Vagina (tissue), 2 donors: Measurements from ENCODE around the gene ARHGAP42. TPM values are rescaled to one million over a fixed set of nuclear protein-coding genes. Genes with fewer than 3 reads are reported as not detected.

Source experiments
- DNase-seq, 2 donors: peaks; one replicate each; pipeline ENCODE4 v3.0.0-alpha.2; 2017; ENCODE audit errors: extremely low spot score in 2 of 2
- H3K27ac ChIP-seq: fragments of 200-600 bp; sonication (generic); one replicate; pipeline ENCODE4 v1.5.1; 2019
- H3K27me3 ChIP-seq: fragments of 200-600 bp; sonication (generic); one replicate; pipeline ENCODE4 v1.5.1; 2019
- H3K36me3 ChIP-seq, 2 donors: fragments of 200-600 bp; sonication (generic); one replicate each; pipeline ENCODE4 v1.5.1; 2017 to 2019
- H3K4me1 ChIP-seq: fragments of 200-600 bp; sonication (generic); one replicate; pipeline ENCODE4 v1.5.1; 2019
- H3K4me3 ChIP-seq, 2 donors: fragments of 200-600 bp; sonication (generic); 1 replicate in 1 of 2; 2 replicates in 1 of 2; pipeline ENCODE4 v1.5.1; 2016 to 2019
- H3K9me3 ChIP-seq: fragments of 200-600 bp; sonication (generic); one replicate; pipeline ENCODE4 v1.5.1; 2019
- POLR2A ChIP-seq, 2 donors: fragments of 450-650 bp; IDR thresholded peaks; one replicate each; pipeline ENCODE4 v1.6.1; 2017; ENCODE audit warnings: antibody characterized with exemption in 2 of 2, mild to moderate bottlenecking in 2 of 2, moderate library complexity in 2 of 2
- POLR2AphosphoS5 ChIP-seq, 2 donors: sonication (generic); formaldehyde crosslinking; IDR thresholded peaks; one replicate each; pipeline ENCODE4 v1.9.0; 2017; ENCODE audit warnings: antibody characterized with exemption in 2 of 2, mild to moderate bottlenecking in 2 of 2, low read depth in 1 of 2; ENCODE audit not compliant: insufficient read depth in 1 of 2
- intact Hi-C: fragments of 100-400 bp; cut with DNase I; formaldehyde crosslinking; loops from one replicate; pipeline ENCODE4 v1.15.1; 2023
- total RNA-seq: library from RNA; depleted of rRNA; stranded (reverse); fragments of >200 nt; gene quantifications from one replicate; pipeline ENCODE4 v1.2.3, GENCODE V29; 2016
- TF ChIP-seq, protein P1 (sequence below), 3 experiments: fragments of 450-650 bp in 2 of 3; fragments of 200-600 bp in 1 of 3; sonication (generic) in 1 of 3; IDR thresholded peaks; one replicate each; pipeline ENCODE4 v1.5.1; 2017 to 2019; ENCODE audit warnings: antibody characterized with exemption in 3 of 3, mild to moderate bottlenecking in 2 of 3, moderate library complexity in 2 of 3

The ARHGAP42 gene
- total RNA-seq, 1 donor from 2014 or later = 5.9 TPM

DNA sequence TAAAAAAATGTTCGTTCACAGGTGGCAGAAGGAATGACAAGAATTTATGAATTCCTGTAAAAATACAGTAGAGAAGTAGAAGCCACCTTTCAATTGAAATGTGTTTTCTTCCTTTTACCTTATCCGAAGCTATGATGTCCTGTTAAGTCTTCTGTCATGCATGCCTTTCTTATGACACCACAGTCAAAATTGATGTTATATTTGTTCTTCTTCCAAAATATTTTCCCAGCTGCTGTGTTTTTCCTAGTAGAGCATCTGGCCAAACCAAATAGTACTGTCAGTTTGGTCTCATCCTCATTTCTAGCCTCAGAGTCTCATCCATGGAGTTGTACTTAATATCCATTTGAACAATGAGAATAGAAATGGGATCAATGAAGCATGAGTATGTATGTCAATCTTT is 236.5 kb downstream of the ARHGAP42 start:
- intact Hi-C loops = no loop called here
- TF ChIP-seq POLR2AphosphoS5 (IDR thresholded peaks at IDR 0.05; ENCODE audit: insufficient read depth in 1 of 2, low read depth in 1 of 2) (no peak), POLR2A (IDR thresholded peaks at IDR 0.05) (no peak)
- TF ChIP-seq, protein P1, sequence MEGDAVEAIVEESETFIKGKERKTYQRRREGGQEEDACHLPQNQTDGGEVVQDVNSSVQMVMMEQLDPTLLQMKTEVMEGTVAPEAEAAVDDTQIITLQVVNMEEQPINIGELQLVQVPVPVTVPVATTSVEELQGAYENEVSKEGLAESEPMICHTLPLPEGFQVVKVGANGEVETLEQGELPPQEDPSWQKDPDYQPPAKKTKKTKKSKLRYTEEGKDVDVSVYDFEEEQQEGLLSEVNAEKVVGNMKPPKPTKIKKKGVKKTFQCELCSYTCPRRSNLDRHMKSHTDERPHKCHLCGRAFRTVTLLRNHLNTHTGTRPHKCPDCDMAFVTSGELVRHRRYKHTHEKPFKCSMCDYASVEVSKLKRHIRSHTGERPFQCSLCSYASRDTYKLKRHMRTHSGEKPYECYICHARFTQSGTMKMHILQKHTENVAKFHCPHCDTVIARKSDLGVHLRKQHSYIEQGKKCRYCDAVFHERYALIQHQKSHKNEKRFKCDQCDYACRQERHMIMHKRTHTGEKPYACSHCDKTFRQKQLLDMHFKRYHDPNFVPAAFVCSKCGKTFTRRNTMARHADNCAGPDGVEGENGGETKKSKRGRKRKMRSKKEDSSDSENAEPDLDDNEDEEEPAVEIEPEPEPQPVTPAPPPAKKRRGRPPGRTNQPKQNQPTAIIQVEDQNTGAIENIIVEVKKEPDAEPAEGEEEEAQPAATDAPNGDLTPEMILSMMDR (IDR thresholded peaks at IDR 0.05) = no peak
- no peaks in the 10 kb centered on the region for H3K36me3 ChIP-seq
- H3K9me3 ChIP-seq = no peaks in the 10 kb centered on the region
- DNase-seq = no peak
- H3K4me1 ChIP-seq = no peaks in the 10 kb centered on the region
- H3K27ac ChIP-seq = no peak overlapping the region
- no peak overlapping the region for H3K4me3 ChIP-seq
- no peaks in the 10 kb centered on the region for H3K27me3 ChIP-seq

GRCh38 chr11:100925935-100926334 is 238.8 kb downstream of the ARHGAP42 start:
- intact Hi-C loops = no loop called here
- H3K27ac ChIP-seq = no peak overlapping the region
- TF ChIP-seq POLR2AphosphoS5 (IDR thresholded peaks at IDR 0.05; ENCODE audit: insufficient read depth in 1 of 2, low read depth in 1 of 2) = no peak
- TF ChIP-seq, protein P1 (IDR thresholded peaks at IDR 0.05) = no peak
- TF ChIP-seq POLR2A (IDR thresholded peaks at IDR 0.05) = no peak

GRCh38 chr11:100927579-100927978 is 240.5 kb downstream of the ARHGAP42 start:
- H3K9me3 ChIP-seq = no peaks in the 10 kb centered on the region
- DNase-seq = no peak
- no peaks in the 10 kb centered on the region for H3K36me3 ChIP-seq
- intact Hi-C loops = no loop called here
- H3K27me3 ChIP-seq = no peaks in the 10 kb centered on the region
- no peak overlapping the region for H3K4me3 ChIP-seq
- no peak overlapping the region for H3K27ac ChIP-seq
- no peaks in the 10 kb centered on the region for H3K4me1 ChIP-seq
- TF ChIP-seq POLR2AphosphoS5 (IDR thresholded peaks at IDR 0.05; ENCODE audit: insufficient read depth in 1 of 2, low read depth in 1 of 2) (no peak), POLR2A (IDR thresholded peaks at IDR 0.05) (no peak)

More at GRCh38 chr11:100925935-100926334, 238.8 kb downstream of the ARHGAP42 start:
- no peak for DNase-seq
- no peaks in the 10 kb centered on the region for H3K36me3 ChIP-seq
- no peaks in the 10 kb centered on the region for H3K4me1 ChIP-seq
- H3K4me3 ChIP-seq = no peak overlapping the region
- no peaks in the 10 kb centered on the region for H3K9me3 ChIP-seq
- no peaks in the 10 kb centered on the region for H3K27me3 ChIP-seq

- Histone ChIP-seq H3K4me1 (no peaks in the 10 kb centered on the region), H3K27ac (no peak overlapping the region), H3K27me3 (no peaks in the 10 kb centered on the region), H3K4me3 (no peak overlapping the region), H3K9me3 (no peaks in the 10 kb centered on the region), H3K36me3 (no peaks in the 10 kb centered on the region)
- no peak for TF ChIP-seq POLR2A (IDR thresholded peaks at IDR 0.05)
- no peak for TF ChIP-seq POLR2AphosphoS5 (IDR thresholded peaks at IDR 0.05; ENCODE audit: insufficient read depth in 1 of 2, low read depth in 1 of 2)
- TF ChIP-seq, protein P1 (IDR thresholded peaks at IDR 0.05) = no peak
- no peak for DNase-seq
- intact Hi-C loops = no loop called here
These were observed 241.3 kb downstream of the ARHGAP42 start for GRCh38 chr11:100928426-100928825.

GRCh38 chr11:100929377-100929776 is 242.3 kb downstream of the ARHGAP42 start:
- intact Hi-C loops = no loop called here
- no peak overlapping the region for H3K27ac ChIP-seq
- no peaks in the 10 kb centered on the region for H3K9me3 ChIP-seq
- H3K36me3 ChIP-seq = no peaks in the 10 kb centered on the region
- no peak overlapping the region for H3K4me3 ChIP-seq
- no peaks in the 10 kb centered on the region for H3K27me3 ChIP-seq
- TF ChIP-seq POLR2AphosphoS5 (IDR thresholded peaks at IDR 0.05; ENCODE audit: insufficient read depth in 1 of 2, low read depth in 1 of 2) (no peak), POLR2A (IDR thresholded peaks at IDR 0.05) (no peak)
- TF ChIP-seq, protein P1 (IDR thresholded peaks at IDR 0.05) = no peak
- no peaks in the 10 kb centered on the region for H3K4me1 ChIP-seq
- DNase-seq = no peak
